SU-DHL-6 (cell line): ENCODE measurements around the gene ANKS1B.

ENCODE experiments used
- H2AFZ ChIP-seq: fragments of 200-600 bp; sonication (generic); 2 replicates; pipeline ENCODE4 v1.6.1; 2014; ENCODE audit warnings: low read depth, mild to moderate bottlenecking, moderate library complexity, mixed read lengths, antibody characterized with exemption, low read length; ENCODE audit not compliant: severe bottlenecking
- H3F3A ChIP-seq: fragments of 200-600 bp; shearing (Covaris generic); 2 replicates; pipeline ENCODE4 v1.6.0; 2016; ENCODE audit warnings: antibody characterized with exemption, mild to moderate bottlenecking; ENCODE audit not compliant: insufficient read depth
- H3K27ac ChIP-seq: fragments of 200-600 bp; sonication (generic); 2 replicates; pipeline ENCODE4 v1.5.1; 2016; ENCODE audit warnings: low read depth, mild to moderate bottlenecking, low read length, moderate library complexity, mixed read lengths
- H3K27me3 ChIP-seq: fragments of 200-600 bp; sonication (generic), shearing (Covaris generic); 2 replicates; pipeline ENCODE4 v1.6.0; 2014; ENCODE audit warnings: mild to moderate bottlenecking, low read length
- H3K36me3 ChIP-seq: fragments of 200-600 bp; sonication (generic); 2 replicates; pipeline ENCODE4 v1.6.1; 2014; ENCODE audit warnings: mild to moderate bottlenecking, low read length, mixed read lengths
- H3K4me2 ChIP-seq: fragments of 300-600, 200-600 bp; shearing (Covaris generic), sonication (generic); 2 replicates; pipeline ENCODE4 v1.6.0; 2014; ENCODE audit warnings: low read length, low read depth, mild to moderate bottlenecking; ENCODE audit not compliant: poor library complexity, severe bottlenecking
- H3K4me3 ChIP-seq: fragments of 200-600 bp; sonication (generic); 2 replicates; pipeline ENCODE4 v1.5.1; 2014; ENCODE audit warnings: antibody characterized with exemption, low read length, mild to moderate bottlenecking, mixed read lengths; ENCODE audit not compliant: insufficient read depth, poor library complexity, severe bottlenecking
- H3K79me2 ChIP-seq: fragments of 200-600 bp; sonication (generic); 2 replicates; pipeline ENCODE4 v1.6.1; 2014; ENCODE audit warnings: mild to moderate bottlenecking, low read length, moderate library complexity; ENCODE audit not compliant: insufficient read depth
- H3K9ac ChIP-seq: fragments of 200-600 bp; sonication (generic); 2 replicates; pipeline ENCODE4 v1.7.0; 2014; ENCODE audit warnings: mild to moderate bottlenecking, low read length
- H3K9me2 ChIP-seq: fragments of 200-600 bp; sonication (generic); replicated peaks from 2 replicates; pipeline ENCODE4 v1.6.1; 2014; ENCODE audit warnings: low read length; ENCODE audit not compliant: insufficient read depth
- H3K9me3 ChIP-seq: fragments of 200-600 bp; sonication (generic); 2 replicates; pipeline ENCODE4 v1.6.1; 2014; ENCODE audit warnings: low read length, mixed read lengths; ENCODE audit not compliant: insufficient read depth
- H4K20me1 ChIP-seq: fragments of 200-600 bp; sonication (generic); 2 replicates; pipeline ENCODE4 v1.6.1; 2014; ENCODE audit warnings: low read depth, mild to moderate bottlenecking, antibody characterized with exemption, low read length, moderate library complexity, mixed read lengths
- CTCF ChIP-seq: fragments of 200-600 bp; sonication (generic); IDR thresholded peaks from one replicate; pipeline ENCODE4 v1.5.1; 2017; ENCODE audit warnings: antibody characterized with exemption, mild to moderate bottlenecking, low read length, moderate library complexity; ENCODE audit not compliant: insufficient read depth, poor library complexity, severe bottlenecking
- EZH2phosphoT487 ChIP-seq: fragments of 200-600 bp; sonication (generic), shearing (Covaris generic); conservative IDR thresholded peaks from 2 replicates; pipeline ENCODE4 v1.6.1; 2018; ENCODE audit warnings: mild to moderate bottlenecking, antibody characterized with exemption, low read length, moderate library complexity, mixed read lengths

Gene ANKS1B

DNA sequence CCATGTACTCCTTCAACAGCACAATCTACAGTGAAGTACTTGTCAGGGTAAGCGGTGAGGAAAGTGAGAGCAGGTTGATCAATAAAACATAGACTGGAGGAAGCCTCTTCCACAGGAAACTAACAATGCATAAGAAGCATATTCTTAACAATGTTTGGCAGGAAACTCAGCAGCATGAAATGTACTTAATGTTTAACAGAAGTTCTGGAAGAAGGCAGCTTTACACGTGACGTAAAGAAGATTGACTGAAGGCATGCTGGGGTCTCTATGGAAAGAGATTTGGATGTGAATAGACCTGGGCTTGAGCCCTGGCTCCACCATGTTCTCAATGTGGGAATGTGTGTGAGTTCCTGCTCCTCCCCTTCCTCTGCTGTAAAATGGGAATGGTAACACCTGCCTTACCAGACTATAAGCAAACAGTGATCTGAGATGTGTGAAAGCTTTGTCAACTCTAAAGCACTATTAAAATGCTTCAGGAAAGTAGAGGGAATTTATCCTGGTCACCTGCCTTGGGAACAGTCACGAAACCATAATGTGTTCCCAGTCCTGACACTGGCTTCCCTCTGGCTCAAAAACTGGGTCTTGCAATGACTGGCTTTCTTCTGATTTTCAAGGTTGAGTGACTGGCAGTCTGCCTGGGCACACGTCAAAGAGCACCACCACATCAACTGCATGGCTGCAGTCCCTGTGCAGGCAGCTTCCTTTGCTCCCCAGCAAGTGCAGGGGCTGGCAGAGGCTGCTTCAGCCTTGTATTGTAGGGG, 955.0 kb downstream of the ANKS1B start:
- no peaks in the 10 kb centered on the region for H3K27me3 ChIP-seq
- H3K36me3 ChIP-seq: no peaks in the 10 kb centered on the region
- no peaks in the 10 kb centered on the region for H3K9me3 ChIP-seq
- H3K27ac ChIP-seq: no peak overlapping the region
- no peaks in the 10 kb centered on the region for H3F3A ChIP-seq
- no peak overlapping the region for H3K9ac ChIP-seq
- H4K20me1 ChIP-seq: no peaks in the 10 kb centered on the region
- no peaks in the 10 kb centered on the region for H3K9me2 ChIP-seq
- H2AFZ ChIP-seq: no peak overlapping the region
- TF ChIP-seq CTCF (no peak), EZH2phosphoT487 (no peak)
- H3K4me2 ChIP-seq: no peak overlapping the region
- H3K4me3 ChIP-seq: no peak overlapping the region
- H3K79me2 ChIP-seq: no peaks in the 10 kb centered on the region

GRCh38 chr12:99027461-99027860, 957.3 kb downstream of the ANKS1B start:
- H3F3A ChIP-seq: no peaks in the 10 kb centered on the region
- no peaks in the 10 kb centered on the region for H3K79me2 ChIP-seq
- H3K27me3 ChIP-seq: no peaks in the 10 kb centered on the region
- TF ChIP-seq EZH2phosphoT487 (no peak), CTCF (no peak)
- no peak overlapping the region for H3K27ac ChIP-seq
- H3K9me2 ChIP-seq: no peaks in the 10 kb centered on the region
- no peak overlapping the region for H2AFZ ChIP-seq
- H3K9me3 ChIP-seq: no peaks in the 10 kb centered on the region
- H3K4me2 ChIP-seq: no peak overlapping the region
- H3K36me3 ChIP-seq: no peaks in the 10 kb centered on the region
- H3K4me3 ChIP-seq: no peak overlapping the region
- no peaks in the 10 kb centered on the region for H4K20me1 ChIP-seq
- H3K9ac ChIP-seq: no peak overlapping the region

- Histone ChIP-seq H3K27ac (no peak overlapping the region), H3K79me2 (no peaks in the 10 kb centered on the region), H3K9ac (no peak overlapping the region), H3K36me3 (no peaks in the 10 kb centered on the region), H2AFZ (no peak overlapping the region), H3K9me2 (no peaks in the 10 kb centered on the region), H3K9me3 (no peaks in the 10 kb centered on the region), H3K4me3 (no peak overlapping the region), H3K4me2 (no peak overlapping the region), H3K27me3 (no peaks in the 10 kb centered on the region), H3F3A (no peaks in the 10 kb centered on the region), H4K20me1 (no peaks in the 10 kb centered on the region)
- TF ChIP-seq EZH2phosphoT487 (no peak), CTCF (no peak)
Observed at GRCh38 chr12:99027055-99027393, 957.7 kb downstream of the ANKS1B start.
